HEK293 (cell line): ENCODE measurements around the gene EFNB1.

Experiments used
- CTCF ChIA-PET: fragments of 350-600 bp; formaldehyde crosslinking; extraction: SDS; loops from one replicate; lab custom pipeline; 2021; ENCODE audit warnings: antibody characterized with exemption; lab: Yijun Ruan, JAX
- POLR2A ChIA-PET: fragments of 300-600 bp; formaldehyde crosslinking; extraction: SDS; loops from one replicate; lab custom pipeline; 2020; ENCODE audit warnings: antibody characterized with exemption, inconsistent platforms; lab: Yijun Ruan, JAX
- H3K27ac ChIP-seq: fragments of 200-500 bp; sonication (Bioruptor generic); 2 replicates; pipeline ENCODE4 v1.5.1; 2014; ENCODE audit warnings: low read depth, low read length, control low read depth, inconsistent platforms; ENCODE audit errors: extremely low read depth
- H3K36me3 ChIP-seq, 2 experiments: fragments of 200-500 bp in 1 of 2; sonication (Bioruptor generic) in 1 of 2; 1 replicate in 1 of 2; 2 replicates in 1 of 2; pipeline ENCODE4 v1.5.1; 2014 to 2017; ENCODE audit warnings: inconsistent platforms in 2 of 2, low read length in 2 of 2; ENCODE audit not compliant: control insufficient read depth in 2 of 2, insufficient read depth in 1 of 2
- H3K4me1 ChIP-seq: fragments of 200-500 bp; sonication (Bioruptor generic); 2 replicates; pipeline ENCODE4 v1.5.1; 2014; ENCODE audit warnings: mild to moderate bottlenecking, low read length, inconsistent platforms; ENCODE audit not compliant: control insufficient read depth, insufficient read depth
- H3K4me3 ChIP-seq: 2 replicates; pipeline ENCODE4 v1.5.1; 2011; ENCODE audit warnings: low read depth, mild to moderate bottlenecking, control low read depth, low read length, moderate library complexity
- H3K9me3 ChIP-seq: fragments of 200-500 bp; sonication (Bioruptor generic); 2 replicates; pipeline ENCODE4 v1.5.1; 2014; ENCODE audit warnings: low read depth, low read length, inconsistent platforms; ENCODE audit not compliant: control insufficient read depth, insufficient read depth
- AEBP2 ChIP-seq: fragments of 450-650 bp; formaldehyde crosslinking; IDR thresholded peaks from 2 replicates; pipeline ENCODE4 v1.5.1; 2016; ENCODE audit warnings: missing biosample characterization, missing genetic modification characterization, borderline replicate concordance
- ATF2 ChIP-seq: fragments of 450-650 bp; formaldehyde crosslinking; IDR thresholded peaks from 2 replicates; pipeline ENCODE4 v1.5.1; 2016; ENCODE audit warnings: missing biosample characterization, missing genetic modification characterization, low read depth
- ELK4 ChIP-seq: IDR thresholded peaks from 2 replicates; pipeline ENCODE4 v1.6.1; 2011; ENCODE audit warnings: mild to moderate bottlenecking, low read depth, low read length, borderline replicate concordance
- GFI1B ChIP-seq: fragments of 450-650 bp; formaldehyde crosslinking; IDR thresholded peaks from 2 replicates; pipeline ENCODE4 v1.5.1; 2016; ENCODE audit warnings: missing biosample characterization, missing genetic modification characterization
- GLIS1 ChIP-seq: fragments of 450-650 bp; formaldehyde crosslinking; IDR thresholded peaks from 2 replicates; pipeline ENCODE4 v1.5.1; 2016; ENCODE audit warnings: missing biosample characterization, missing genetic modification characterization
- PRDM6 ChIP-seq: fragments of 450-650 bp; formaldehyde crosslinking; IDR thresholded peaks from 2 replicates; pipeline ENCODE4 v1.5.1; 2017; ENCODE audit warnings: missing biosample characterization, missing genetic modification characterization
- TRIM28 ChIP-seq: IDR thresholded peaks from 2 replicates; pipeline ENCODE4 v1.6.1; 2011; ENCODE audit warnings: low read length, control low read depth, borderline replicate concordance
- TSHZ1 ChIP-seq: fragments of 450-650 bp; formaldehyde crosslinking; IDR thresholded peaks from 2 replicates; pipeline ENCODE4 v1.5.1; 2016; ENCODE audit warnings: missing biosample characterization, missing genetic modification characterization, borderline replicate concordance
- YY2 ChIP-seq: fragments of 450-650 bp; formaldehyde crosslinking; IDR thresholded peaks from 2 replicates; pipeline ENCODE4 v1.5.1; 2016; ENCODE audit warnings: missing biosample characterization, missing genetic modification characterization
- ZFP3 ChIP-seq: fragments of 450-650 bp; formaldehyde crosslinking; IDR thresholded peaks from 2 replicates; pipeline ENCODE4 v1.5.1; 2016; ENCODE audit warnings: low read depth, missing biosample characterization, missing genetic modification characterization
- ZFP69B ChIP-seq: fragments of 450-650 bp; formaldehyde crosslinking; IDR thresholded peaks from 2 replicates; pipeline ENCODE4 v1.5.1; 2016; ENCODE audit warnings: missing biosample characterization, missing genetic modification characterization
- ZNF132 ChIP-seq: fragments of 450-650 bp; formaldehyde crosslinking; IDR thresholded peaks from 2 replicates; pipeline ENCODE4 v1.5.1; 2017; ENCODE audit warnings: missing biosample characterization, missing genetic modification characterization, borderline replicate concordance
- ZNF146 ChIP-seq: fragments of 450-650 bp; formaldehyde crosslinking; IDR thresholded peaks from 2 replicates; pipeline ENCODE4 v1.5.1; 2016; ENCODE audit warnings: missing biosample characterization, missing genetic modification characterization
- ZNF366 ChIP-seq: fragments of 450-650 bp; formaldehyde crosslinking; conservative IDR thresholded peaks from 2 replicates; pipeline ENCODE4 v1.5.1; 2016; ENCODE audit warnings: missing biosample characterization, missing genetic modification characterization
- ZNF48 ChIP-seq: fragments of 450-650 bp; formaldehyde crosslinking; IDR thresholded peaks from 2 replicates; pipeline ENCODE4 v1.5.1; 2016; ENCODE audit warnings: missing biosample characterization, missing genetic modification characterization
- ZNF530 ChIP-seq: fragments of 450-650 bp; formaldehyde crosslinking; IDR thresholded peaks from 2 replicates; pipeline ENCODE4 v1.5.1; 2016; ENCODE audit warnings: low read depth, missing biosample characterization, missing genetic modification characterization
- ZNF580 ChIP-seq: fragments of 450-650 bp; formaldehyde crosslinking; IDR thresholded peaks from 2 replicates; pipeline ENCODE4 v1.5.1; 2016; ENCODE audit warnings: missing biosample characterization, missing genetic modification characterization
- ZNF596 ChIP-seq: fragments of 450-650 bp; IDR thresholded peaks from 2 replicates; pipeline ENCODE4 v1.5.0; 2018; ENCODE audit warnings: missing biosample characterization, mild to moderate bottlenecking, missing genetic modification characterization, moderate library complexity
- ZNF664 ChIP-seq: fragments of 450-650 bp; formaldehyde crosslinking; IDR thresholded peaks from 2 replicates; pipeline ENCODE4 v1.5.1; 2016; ENCODE audit warnings: missing biosample characterization, missing genetic modification characterization
- ZNF677 ChIP-seq: fragments of 450-650 bp; IDR thresholded peaks from 2 replicates; pipeline ENCODE4 v1.5.0; 2018; ENCODE audit warnings: missing biosample characterization, mild to moderate bottlenecking, missing genetic modification characterization, moderate library complexity
- ZNF76 ChIP-seq: fragments of 450-650 bp; formaldehyde crosslinking; IDR thresholded peaks from 2 replicates; pipeline ENCODE4; 2016; ENCODE audit warnings: low read depth, missing biosample characterization, missing genetic modification characterization, borderline replicate concordance
- ZNF837 ChIP-seq: fragments of 450-650 bp; formaldehyde crosslinking; IDR thresholded peaks from 2 replicates; pipeline ENCODE4 v1.5.1; 2016; ENCODE audit warnings: missing biosample characterization, missing genetic modification characterization
- ZSCAN18 ChIP-seq: fragments of 450-650 bp; formaldehyde crosslinking; IDR thresholded peaks from 2 replicates; pipeline ENCODE4 v1.5.1; 2016; ENCODE audit warnings: missing biosample characterization, missing genetic modification characterization

The EFNB1 gene

GRCh38 chrX:68877606-68878005, 48.8 kb downstream of the EFNB1 start (continued):
- TF ChIP-seq TSHZ1 (tag by site-specific recombination) = no peak
- no peak for TF ChIP-seq ZNF366 (tag by site-specific recombination)
- no peak for TF ChIP-seq PRDM6 (tag by site-specific recombination)
- TF ChIP-seq ZNF530 (tag by site-specific recombination) = no peak
- no peak for TF ChIP-seq ZNF596 (tag by site-specific recombination)

GRCh38 chrX:68878977-68879645, 50.3 kb downstream of the EFNB1 start:
- H3K4me3 ChIP-seq = no peak overlapping the region
- no peak for TF ChIP-seq TRIM28
- TF ChIP-seq YY2 (tag by site-specific recombination) = no peak
- no peak for TF ChIP-seq ZNF837 (tag by site-specific recombination)
- TF ChIP-seq ZNF677 (tag by site-specific recombination) = no peak
- no peak for TF ChIP-seq ZNF132 (tag by site-specific recombination)
- no peak for TF ChIP-seq ZNF664 (tag by site-specific recombination)
- no peak for TF ChIP-seq AEBP2 (tag by site-specific recombination)
- TF ChIP-seq GLIS1 (tag by site-specific recombination) = no peak
- TF ChIP-seq ZFP3 (tag by site-specific recombination) = no peak
- TF ChIP-seq ZFP69B (tag by site-specific recombination) = no peak
- TF ChIP-seq ATF2 (tag by site-specific recombination) = no peak
- no peak for TF ChIP-seq ZNF48 (tag by site-specific recombination)
- TF ChIP-seq ZSCAN18 (tag by site-specific recombination) = no peak
- no peak for TF ChIP-seq GFI1B (tag by site-specific recombination)
- no peak for TF ChIP-seq ZNF580 (tag by site-specific recombination)
- TF ChIP-seq ELK4 = no peak
- no peak for TF ChIP-seq PRDM6 (tag by site-specific recombination)
- TF ChIP-seq ZNF146 (tag by site-specific recombination) = no peak
- no peak for TF ChIP-seq ZNF76 (tag by site-specific recombination)
- no peaks in the 10 kb centered on the region for H3K9me3 ChIP-seq
- H3K27ac ChIP-seq = no peak overlapping the region
- CTCF ChIA-PET = no interaction called here
- POLR2A ChIA-PET = no interaction called here
- H3K4me1 ChIP-seq = no peaks in the 10 kb centered on the region
- no peaks in the 10 kb centered on the region for H3K36me3 ChIP-seq
